Kidney epithelial cell (primary cell): ENCODE results near the gene HDAC9. TPM values are rescaled to one million over a fixed set of nuclear protein-coding genes. Genes with fewer than 3 reads are reported as not detected.
A peak's percentile ranks its signal among the peaks of the same experiment; 100 is the strongest.

ENCODE experiments used
- DNase-seq: peaks from one replicate; pipeline ENCODE4 v3.0.0-alpha.2; 2010; ENCODE audit warnings: low read depth
- H3K27me3 ChIP-seq: 2 replicates; pipeline ENCODE4 v1.6.0; 2011; ENCODE audit warnings: low read length; ENCODE audit not compliant: control insufficient read depth, insufficient read depth
- H3K36me3 ChIP-seq: 2 replicates; pipeline ENCODE4 v1.5.1; 2011; ENCODE audit warnings: low read length; ENCODE audit not compliant: control insufficient read depth, insufficient read depth
- H3K4me3 ChIP-seq: 2 replicates; pipeline ENCODE4 v1.5.1; 2011; ENCODE audit warnings: low read depth, mild to moderate bottlenecking, control low read depth, low read length
- total RNA-seq: library from RNA; depleted of rRNA; stranded (reverse); fragments of >200 nt; gene quantifications from 2 replicates; pipeline ENCODE4 v1.2.3, GENCODE V29; 2015
- TF ChIP-seq, protein P1 (sequence below): IDR thresholded peaks from 2 replicates; pipeline ENCODE4 v1.5.1; 2011; ENCODE audit warnings: mild to moderate bottlenecking, moderate library complexity, low read length, control low read depth, inconsistent platforms; ENCODE audit not compliant: insufficient read depth, poor library complexity, severe bottlenecking

Gene HDAC9
- total RNA-seq, 1 donor from 2014 or later = 84.5 TPM

DNA sequence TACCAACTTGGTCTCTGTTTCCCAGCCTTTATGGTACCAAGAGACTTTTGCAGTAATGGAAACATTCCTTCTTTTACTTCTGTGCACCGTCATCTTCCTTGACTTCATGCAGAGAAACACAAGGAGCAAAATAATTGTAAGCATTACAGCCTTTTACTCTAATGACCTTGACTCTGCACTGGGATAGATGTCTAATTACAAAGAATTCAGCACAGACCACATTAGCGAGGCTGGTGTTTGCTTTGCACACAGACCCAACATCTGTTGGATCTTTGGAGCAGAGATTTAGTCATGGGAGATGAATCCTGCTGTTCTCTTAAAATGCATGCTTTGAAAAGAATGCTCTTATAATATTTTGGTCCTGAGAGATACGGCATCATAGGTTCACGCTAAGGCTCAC lies 360.2 kb downstream of the HDAC9 start:
- TF ChIP-seq, protein P1, sequence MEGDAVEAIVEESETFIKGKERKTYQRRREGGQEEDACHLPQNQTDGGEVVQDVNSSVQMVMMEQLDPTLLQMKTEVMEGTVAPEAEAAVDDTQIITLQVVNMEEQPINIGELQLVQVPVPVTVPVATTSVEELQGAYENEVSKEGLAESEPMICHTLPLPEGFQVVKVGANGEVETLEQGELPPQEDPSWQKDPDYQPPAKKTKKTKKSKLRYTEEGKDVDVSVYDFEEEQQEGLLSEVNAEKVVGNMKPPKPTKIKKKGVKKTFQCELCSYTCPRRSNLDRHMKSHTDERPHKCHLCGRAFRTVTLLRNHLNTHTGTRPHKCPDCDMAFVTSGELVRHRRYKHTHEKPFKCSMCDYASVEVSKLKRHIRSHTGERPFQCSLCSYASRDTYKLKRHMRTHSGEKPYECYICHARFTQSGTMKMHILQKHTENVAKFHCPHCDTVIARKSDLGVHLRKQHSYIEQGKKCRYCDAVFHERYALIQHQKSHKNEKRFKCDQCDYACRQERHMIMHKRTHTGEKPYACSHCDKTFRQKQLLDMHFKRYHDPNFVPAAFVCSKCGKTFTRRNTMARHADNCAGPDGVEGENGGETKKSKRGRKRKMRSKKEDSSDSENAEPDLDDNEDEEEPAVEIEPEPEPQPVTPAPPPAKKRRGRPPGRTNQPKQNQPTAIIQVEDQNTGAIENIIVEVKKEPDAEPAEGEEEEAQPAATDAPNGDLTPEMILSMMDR = no peak
- Histone ChIP-seq H3K36me3 (no peaks in the 10 kb centered on the region), H3K4me3 (no peak overlapping the region), H3K27me3 (no peaks in the 10 kb centered on the region)
- DNase-seq = no peak

DNA sequence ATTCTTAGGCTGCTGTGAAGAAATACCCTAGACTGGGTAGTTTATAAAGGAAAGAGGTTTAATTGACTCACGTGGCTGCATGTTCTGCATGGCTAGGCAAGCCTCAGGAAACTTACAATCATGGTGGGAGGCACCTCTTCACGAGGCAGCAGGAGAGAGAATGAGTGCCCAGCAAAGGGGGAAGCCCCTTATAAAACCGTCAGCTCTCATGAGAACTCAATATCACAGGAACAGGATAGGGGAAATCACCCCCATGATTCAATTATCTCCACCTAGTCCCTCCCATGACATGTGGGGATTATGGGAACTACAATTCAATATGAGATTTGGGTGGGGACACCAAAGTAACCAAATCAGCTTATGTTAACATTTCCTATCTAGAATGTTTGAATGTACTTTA lies 362.7 kb downstream of the HDAC9 start:
- no peak overlapping the region for H3K4me3 ChIP-seq
- H3K27me3 ChIP-seq = no peaks in the 10 kb centered on the region
- H3K36me3 ChIP-seq = no peaks in the 10 kb centered on the region
- DNase-seq = no peak
- TF ChIP-seq, protein P1 = no peak

DNA sequence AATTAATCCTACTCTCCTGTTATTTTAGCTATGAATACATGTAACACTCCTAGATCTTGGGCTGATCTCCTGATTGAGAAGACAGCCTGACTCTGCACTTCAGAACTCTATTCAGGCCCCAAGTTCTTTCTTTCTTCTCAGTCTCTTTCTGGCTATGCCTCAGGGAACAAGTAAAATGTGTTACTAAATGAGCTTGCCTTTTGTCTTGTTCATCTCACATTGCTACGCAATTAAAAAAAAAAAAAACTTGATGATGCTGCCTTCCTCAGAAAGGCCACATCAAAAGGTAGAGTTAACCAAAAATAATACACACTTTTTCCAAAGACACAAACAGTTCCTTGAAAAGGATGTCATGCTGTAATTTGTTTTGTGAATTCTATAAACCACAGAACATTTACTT lies 363.8 kb downstream of the HDAC9 start:
- Histone ChIP-seq H3K4me3 (no peak overlapping the region), H3K27me3 (no peaks in the 10 kb centered on the region), H3K36me3 (no peaks in the 10 kb centered on the region)
- TF ChIP-seq, protein P1 = no peak
- DNase-seq = no peak

DNA sequence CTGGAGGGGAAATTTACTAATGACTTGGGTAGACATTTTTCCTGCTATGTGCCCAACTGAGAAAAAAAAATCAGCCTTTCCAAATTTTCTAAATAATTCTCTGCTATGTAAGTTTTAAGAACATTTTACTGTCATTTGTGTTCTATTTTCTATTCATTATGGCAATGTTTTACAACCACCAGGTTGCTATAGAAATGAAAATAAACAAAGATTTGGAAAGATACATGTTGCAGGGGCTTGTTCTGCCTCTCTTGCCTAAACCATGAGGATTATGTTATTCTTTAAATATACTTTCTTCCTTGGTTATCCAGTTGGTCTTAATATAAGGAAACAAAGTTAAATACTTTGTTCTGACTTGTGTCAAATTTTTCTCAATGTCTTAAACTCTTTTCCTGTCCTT lies 364.7 kb downstream of the HDAC9 start:
- H3K4me3 ChIP-seq = no peak overlapping the region
- TF ChIP-seq, protein P1 = no peak
- H3K27me3 ChIP-seq = no peaks in the 10 kb centered on the region
- H3K36me3 ChIP-seq = no peaks in the 10 kb centered on the region
- no peak for DNase-seq

- H3K36me3 ChIP-seq = no peaks in the 10 kb centered on the region
- TF ChIP-seq, protein P1 = no peak
- DNase-seq = peak; percentile 1
- no peak overlapping the region for H3K4me3 ChIP-seq
- H3K27me3 ChIP-seq = no peaks in the 10 kb centered on the region
These were observed 366.1 kb downstream of the HDAC9 start for GRCh38 chr7:18861514-18862118.

DNA sequence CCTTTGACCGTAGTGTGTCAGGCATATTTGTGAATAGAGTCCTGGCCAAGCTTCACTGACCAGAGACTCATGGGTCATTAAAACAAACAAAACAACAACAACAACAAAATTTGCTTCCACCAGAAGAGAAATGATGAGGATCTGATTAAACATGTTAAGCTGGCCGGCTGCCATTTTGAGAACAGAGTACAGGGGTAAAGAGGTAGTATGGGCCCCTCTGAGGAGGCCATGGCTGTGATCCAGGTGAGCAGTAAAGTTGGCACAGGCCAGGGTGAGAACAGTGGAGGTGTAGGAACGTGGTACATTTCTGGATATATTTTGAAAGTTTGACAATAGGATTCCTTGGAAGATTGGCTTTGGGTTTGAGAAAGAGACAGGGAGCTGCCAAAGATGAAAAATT lies 369.4 kb downstream of the HDAC9 start:
- TF ChIP-seq, protein P1 = no peak
- Histone ChIP-seq H3K27me3 (no peaks in the 10 kb centered on the region), H3K36me3 (no peaks in the 10 kb centered on the region), H3K4me3 (no peak overlapping the region)
- DNase-seq = no peak
